ENCODE results near the gene FGD5. TPM values are rescaled to one million over a fixed set of nuclear protein-coding genes. Genes with fewer than 3 reads are reported as not detected.

Gene FGD5
- total and polyA plus RNA-seq, 2 donors (not counting 1 experiment from before 2014, with no cell fraction given), result 0.03 to 0.50 TPM

GRCh38 chr3:14946236-14946635 lies 127.5 kb downstream of the FGD5 start:
- no peak for DNase-seq (ENCODE audit: low read depth in 2 of 2)
- Histone ChIP-seq H3K4me1 (ENCODE audit: control insufficient read depth, extremely low read depth, insufficient read depth, low read length) (peaks cover 4% of the 10 kb centered on the region), H3K9ac (ENCODE audit: insufficient read depth, low read length) (no peak overlapping the region), H3K79me2 (ENCODE audit: control insufficient read depth, insufficient read depth, low read length) (peaks cover 62% of the 10 kb centered on the region), H4K20me1 (ENCODE audit: control insufficient read depth, extremely low read depth, insufficient read depth, low read length) (no peaks in the 10 kb centered on the region), H3K36me3 (ENCODE audit: control insufficient read depth, insufficient read depth, low read length) (peaks cover 8% of the 10 kb centered on the region), H3K27ac (ENCODE audit: insufficient read depth, low read length) (peak overlapping the region; percentile 97), H3K4me2 (ENCODE audit: extremely low read depth, insufficient read depth, low read length) (peak overlapping the region; percentile 73), H3K4me3 (replicated peaks in 1 of 4; ENCODE audit: control extremely low read depth in 1 of 4, insufficient read depth in 1 of 4, low read depth in 3 of 4, low read length in 4 of 4) (peak overlapping the region; percentile 72 to 93 (median 89)), H3K27me3 (ENCODE audit: control insufficient read depth, insufficient read depth, low read length) (no peaks in the 10 kb centered on the region), H2AFZ (ENCODE audit: low read length) (no peak overlapping the region), H3K9me3 (ENCODE audit: control insufficient read depth, insufficient read depth, low read depth, low read length) (no peaks in the 10 kb centered on the region)
- TF ChIP-seq EZH2 (IDR thresholded peaks at IDR 0.05; ENCODE audit: low read length, missing control alignments) (no peak), CTCF (conservative IDR thresholded peaks at IDR 0.05 in 1 of 2, IDR thresholded peaks at IDR 0.05 in 1 of 2; ENCODE audit: low read depth in 1 of 2, low read length in 2 of 2) (no peak)

DNA sequence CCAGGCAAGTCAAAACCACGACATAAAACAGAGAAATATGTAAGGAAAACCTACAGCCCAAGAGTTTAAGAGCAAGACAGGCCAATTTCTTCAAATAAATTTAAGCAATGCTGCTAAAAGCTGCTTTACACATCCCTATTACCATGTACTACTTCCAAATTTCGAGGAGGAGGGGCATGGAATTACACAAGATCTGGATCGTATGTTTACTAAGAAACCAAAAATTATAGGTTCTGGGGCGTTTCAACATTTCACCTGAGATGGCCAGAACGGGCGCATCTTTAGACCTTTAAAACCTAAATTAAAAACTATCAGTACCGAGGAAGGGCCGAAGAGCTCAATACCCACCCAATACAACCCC lies 128.0 kb downstream of the FGD5 start:
- H3K9ac ChIP-seq (ENCODE audit: insufficient read depth, low read length), result peak overlapping the region; percentile 93
- peak; percentile 8 to 26 for DNase-seq (ENCODE audit: low read depth in 2 of 2)
- H3K4me1 ChIP-seq (ENCODE audit: control insufficient read depth, extremely low read depth, insufficient read depth, low read length), result peaks cover 4% of the 10 kb centered on the region
- H3K27me3 ChIP-seq (ENCODE audit: control insufficient read depth, insufficient read depth, low read length), result no peaks in the 10 kb centered on the region
- peaks cover 65% of the 10 kb centered on the region for H3K79me2 ChIP-seq (ENCODE audit: control insufficient read depth, insufficient read depth, low read length)
- H3K4me3 ChIP-seq (replicated peaks in 1 of 4; ENCODE audit: control extremely low read depth in 1 of 4, insufficient read depth in 1 of 4, low read depth in 3 of 4, low read length in 4 of 4), result peak overlapping the region; percentile 72 to 93 (median 89)
- TF ChIP-seq EZH2 (IDR thresholded peaks at IDR 0.05; ENCODE audit: low read length, missing control alignments), result no peak
- TF ChIP-seq CTCF (conservative IDR thresholded peaks at IDR 0.05 in 1 of 2, IDR thresholded peaks at IDR 0.05 in 1 of 2; ENCODE audit: low read depth in 1 of 2, low read length in 2 of 2), result no peak
- peak overlapping the region; percentile 73 for H3K4me2 ChIP-seq (ENCODE audit: extremely low read depth, insufficient read depth, low read length)
- H4K20me1 ChIP-seq (ENCODE audit: control insufficient read depth, extremely low read depth, insufficient read depth, low read length), result no peaks in the 10 kb centered on the region
- H3K36me3 ChIP-seq (ENCODE audit: control insufficient read depth, insufficient read depth, low read length), result peaks cover 8% of the 10 kb centered on the region
- peak overlapping the region; percentile 89 for H2AFZ ChIP-seq (ENCODE audit: low read length)
- peak overlapping the region; percentile 97 for H3K27ac ChIP-seq (ENCODE audit: insufficient read depth, low read length)
- no peaks in the 10 kb centered on the region for H3K9me3 ChIP-seq (ENCODE audit: control insufficient read depth, insufficient read depth, low read depth, low read length)

GRCh38 chr3:14947100-14947885 lies 128.5 kb downstream of the FGD5 start, which contains the start of gene NR2C2:
Gene NR2C2 (plus strand): TSS chr3:14947583. CDS start chr3:15003915, 56,332 bp downstream.
- H4K20me1 ChIP-seq (ENCODE audit: control insufficient read depth, extremely low read depth, insufficient read depth, low read length), result no peaks in the 10 kb centered on the region
- H3K27ac ChIP-seq (ENCODE audit: insufficient read depth, low read length), result peak within 1 kb of the TSS; percentile 97
- no peaks in the 10 kb centered on the region for H3K27me3 ChIP-seq (ENCODE audit: control insufficient read depth, insufficient read depth, low read length)
- TF ChIP-seq EZH2 (IDR thresholded peaks at IDR 0.05; ENCODE audit: low read length, missing control alignments) (no peak), CTCF (conservative IDR thresholded peaks at IDR 0.05 in 1 of 2, IDR thresholded peaks at IDR 0.05 in 1 of 2; ENCODE audit: low read depth in 1 of 2, low read length in 2 of 2) (no peak)
- H2AFZ ChIP-seq (ENCODE audit: low read length), result peak within 1 kb of the TSS; percentile 89
- no peaks in the 10 kb centered on the region for H3K9me3 ChIP-seq (ENCODE audit: control insufficient read depth, insufficient read depth, low read depth, low read length)
- H3K79me2 ChIP-seq (ENCODE audit: control insufficient read depth, insufficient read depth, low read length), result peaks cover 68% of the 10 kb centered on the region
- peak within 1 kb of the TSS; percentile 88 to 93 (median 89) for H3K4me3 ChIP-seq (replicated peaks in 1 of 4; ENCODE audit: control extremely low read depth in 1 of 4, insufficient read depth in 1 of 4, low read depth in 3 of 4, low read length in 4 of 4)
- peaks cover 8% of the 10 kb centered on the region for H3K36me3 ChIP-seq (ENCODE audit: control insufficient read depth, insufficient read depth, low read length)
- H3K4me1 ChIP-seq (ENCODE audit: control insufficient read depth, extremely low read depth, insufficient read depth, low read length), result peaks cover 4% of the 10 kb centered on the region
- H3K4me2 ChIP-seq (ENCODE audit: extremely low read depth, insufficient read depth, low read length), result peak within 1 kb of the TSS; percentile 73
- DNase-seq (ENCODE audit: low read depth in 2 of 2), result peak; percentile 69 to 71
- H3K9ac ChIP-seq (ENCODE audit: insufficient read depth, low read length), result peak within 1 kb of the TSS; percentile 93
